Stomach (tissue), 4 donors: ENCODE data around the gene TENM4.

Source experiments
- CTCF ChIP-seq, 7 experiments: fragments of 450-650 bp in 4 of 7; fragments of 200-600 bp in 3 of 7; sonication (generic) in 3 of 7; IDR thresholded peaks; one replicate each; pipeline ENCODE4 v1.5.1; 2016 to 2019; ENCODE audit warnings: antibody characterized with exemption in 7 of 7, control low read depth in 2 of 7, mild to moderate bottlenecking in 1 of 7
- EP300 ChIP-seq: sonication (generic); formaldehyde crosslinking; IDR thresholded peaks from one replicate; pipeline ENCODE4 v1.6.1; 2017; ENCODE audit warnings: antibody characterized with exemption
- POLR2A ChIP-seq, 4 donors: fragments of 450-650 bp; IDR thresholded peaks; one replicate each; pipeline ENCODE4 v1.6.1; 2016; ENCODE audit warnings: antibody characterized with exemption in 4 of 4, control low read depth in 2 of 4, mild to moderate bottlenecking in 1 of 4, moderate library complexity in 1 of 4
- POLR2AphosphoS5 ChIP-seq, 3 donors: sonication (generic); formaldehyde crosslinking; IDR thresholded peaks; one replicate each; pipeline ENCODE4 v1.6.1; 2016; ENCODE audit warnings: antibody characterized with exemption in 3 of 3

GRCh38 chr11:79030448-79030847 lies 410.4 kb downstream of the TENM4 start:
- no peak for TF ChIP-seq CTCF (IDR thresholded peaks at IDR 0.05)
- no peak for TF ChIP-seq POLR2A (IDR thresholded peaks at IDR 0.05)
- TF ChIP-seq POLR2AphosphoS5 (IDR thresholded peaks at IDR 0.05): no peak
- TF ChIP-seq EP300: no peak
